OCI-LY1 (cell line): ENCODE measurements around the gene DPP6.
"Not testable (repeated sequence)": the region's sequence is repeated elsewhere in the genome, so short reads cannot be mapped to it uniquely, and the experiment has no call there.

Experiments
- EZH2 ChIP-seq: fragments of 200-600 bp; sonication (generic), shearing (Covaris generic); IDR thresholded peaks from 2 replicates; pipeline ENCODE4 v1.8.0; 2017; ENCODE audit warnings: borderline replicate concordance, mixed run types, mild to moderate bottlenecking, antibody characterized with exemption, low read length, moderate library complexity, mixed read lengths
- TF ChIP-seq, protein P1 (sequence below): fragments of 200-600 bp; sonication (generic), shearing (Covaris generic); IDR thresholded peaks from 2 replicates; pipeline ENCODE4 v1.5.1; 2017; ENCODE audit warnings: mild to moderate bottlenecking, antibody characterized with exemption, low read length, moderate library complexity, mixed read lengths

DNA sequence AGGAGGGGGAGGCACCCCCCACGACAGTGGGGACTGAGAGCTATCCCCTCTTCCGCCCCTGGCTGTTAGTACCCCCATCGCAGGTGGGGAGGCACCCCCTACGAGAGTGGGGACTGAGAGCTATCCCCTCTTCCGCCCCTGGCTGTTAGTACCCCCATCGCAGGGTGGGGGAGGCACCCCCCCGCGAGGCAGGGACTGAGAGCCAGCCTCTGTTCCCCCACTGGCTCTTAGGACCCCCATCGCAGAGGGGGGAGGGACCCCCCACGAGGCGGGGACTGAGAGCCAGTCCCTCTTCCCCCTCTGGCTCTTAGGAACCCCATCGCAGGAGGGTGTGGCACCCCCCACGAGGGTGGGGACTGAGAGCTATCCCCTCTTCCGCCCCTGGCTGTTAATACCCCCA lies 6.6 kb downstream of the DPP6 start:
- TF ChIP-seq EZH2, result not testable (repeated sequence)
- TF ChIP-seq, protein P1, sequence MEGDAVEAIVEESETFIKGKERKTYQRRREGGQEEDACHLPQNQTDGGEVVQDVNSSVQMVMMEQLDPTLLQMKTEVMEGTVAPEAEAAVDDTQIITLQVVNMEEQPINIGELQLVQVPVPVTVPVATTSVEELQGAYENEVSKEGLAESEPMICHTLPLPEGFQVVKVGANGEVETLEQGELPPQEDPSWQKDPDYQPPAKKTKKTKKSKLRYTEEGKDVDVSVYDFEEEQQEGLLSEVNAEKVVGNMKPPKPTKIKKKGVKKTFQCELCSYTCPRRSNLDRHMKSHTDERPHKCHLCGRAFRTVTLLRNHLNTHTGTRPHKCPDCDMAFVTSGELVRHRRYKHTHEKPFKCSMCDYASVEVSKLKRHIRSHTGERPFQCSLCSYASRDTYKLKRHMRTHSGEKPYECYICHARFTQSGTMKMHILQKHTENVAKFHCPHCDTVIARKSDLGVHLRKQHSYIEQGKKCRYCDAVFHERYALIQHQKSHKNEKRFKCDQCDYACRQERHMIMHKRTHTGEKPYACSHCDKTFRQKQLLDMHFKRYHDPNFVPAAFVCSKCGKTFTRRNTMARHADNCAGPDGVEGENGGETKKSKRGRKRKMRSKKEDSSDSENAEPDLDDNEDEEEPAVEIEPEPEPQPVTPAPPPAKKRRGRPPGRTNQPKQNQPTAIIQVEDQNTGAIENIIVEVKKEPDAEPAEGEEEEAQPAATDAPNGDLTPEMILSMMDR, result not testable (repeated sequence)
